SH-SY5Y (cell line): ENCODE measurements around the gene ZNF160.

Experiments
- GATA2 ChIP-seq: IDR thresholded peaks from 2 replicates; pipeline ENCODE4 v1.6.1; 2011; ENCODE audit warnings: mild to moderate bottlenecking, low read depth, low read length
- GATA3 ChIP-seq: IDR thresholded peaks from 2 replicates; pipeline ENCODE4 v1.6.1; 2011; ENCODE audit warnings: low read depth, mild to moderate bottlenecking, low read length, moderate library complexity

The ZNF160 gene

GRCh38 chr19:53047379-53047778 lies 55.8 kb downstream of the ZNF160 start:
- no peak for TF ChIP-seq GATA2
- TF ChIP-seq GATA3 = no peak

GRCh38 chr19:53045536-53045935 lies 57.7 kb downstream of the ZNF160 start:
- TF ChIP-seq GATA2 (no peak), GATA3 (no peak)

GRCh38 chr19:53041366-53041765 lies 61.9 kb downstream of the ZNF160 start:
- TF ChIP-seq GATA2 (no peak), GATA3 (no peak)

GRCh38 chr19:53037101-53038097 lies 65.8 kb downstream of the ZNF160 start:
- TF ChIP-seq GATA3 = no peak
- no peak for TF ChIP-seq GATA2

GRCh38 chr19:53034948-53035675 lies 68.1 kb downstream of the ZNF160 start:
- no peak for TF ChIP-seq GATA2
- TF ChIP-seq GATA3 = no peak

- TF ChIP-seq GATA3 (no peak), GATA2 (no peak)
Observed at GRCh38 chr19:53034054-53034453, 69.2 kb downstream of the ZNF160 start.

- TF ChIP-seq GATA2 = no peak
- TF ChIP-seq GATA3 = no peak
Observed at GRCh38 chr19:53019684-53020083, 83.5 kb downstream of the ZNF160 start.
